GM21390 (cell line): ENCODE data around the gene INPP5A.

ENCODE experiments used
- ATAC-seq: cut with Tn5 transposase; IDR thresholded peaks from one replicate; pipeline ENCODE4 v1.9.1; 2021; ENCODE audit not compliant: unreplicated experiment

INPP5A gene

GRCh38 chr10:132805599-132805998 is 268.0 kb downstream of the INPP5A start:
- no peak for ATAC-seq

- no peak for ATAC-seq
Observed at GRCh38 chr10:132806110-132806509, 268.5 kb downstream of the INPP5A start.

GRCh38 chr10:132806561-132807003 is 269.0 kb downstream of the INPP5A start:
- no peak for ATAC-seq

- ATAC-seq = no peak
Observed at GRCh38 chr10:132807621-132808049, 270.0 kb downstream of the INPP5A start.

GRCh38 chr10:132808383-132809231 is 271.0 kb downstream of the INPP5A start:
- no peak for ATAC-seq

GRCh38 chr10:132809232-132810140 is 271.9 kb downstream of the INPP5A start:
- ATAC-seq = no peak

GRCh38 chr10:132810141-132810806 is 272.7 kb downstream of the INPP5A start:
- ATAC-seq = no peak

GRCh38 chr10:132810807-132811700 is 273.5 kb downstream of the INPP5A start:
- no peak for ATAC-seq

DNA sequence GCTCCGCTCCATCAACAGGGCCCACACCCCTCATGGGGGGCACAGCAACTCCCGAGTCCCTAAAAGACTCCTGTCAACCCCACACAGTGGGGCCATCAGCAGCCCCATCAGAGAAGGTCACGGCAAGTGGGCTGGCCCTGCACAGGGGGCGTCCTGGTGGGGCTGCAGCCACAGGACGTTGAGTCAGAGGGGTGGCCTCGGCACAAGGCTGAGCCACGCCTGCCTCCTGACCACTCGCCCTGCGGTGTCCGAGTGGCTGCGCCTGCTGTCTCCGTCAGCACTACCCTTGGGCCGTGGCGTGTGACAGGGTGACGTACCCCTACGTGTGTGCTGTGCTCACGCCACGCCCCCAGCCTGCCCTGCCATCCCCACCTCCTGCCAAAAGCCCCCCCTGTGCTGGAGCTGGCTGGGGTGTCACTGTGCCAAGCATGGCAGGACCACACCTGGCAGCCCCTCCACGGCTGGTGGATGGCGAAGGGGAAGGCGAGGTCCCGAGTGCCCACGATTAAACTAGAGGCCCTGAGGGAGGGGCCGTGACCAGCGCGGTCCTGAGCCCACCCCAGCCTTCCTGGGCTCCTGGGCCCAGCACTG is 274.4 kb downstream of the INPP5A start:
- no peak for ATAC-seq

GRCh38 chr10:132812520-132812919 is 274.9 kb downstream of the INPP5A start:
- no peak for ATAC-seq

- ATAC-seq = no peak
Observed at GRCh38 chr10:132813001-132813401, 275.4 kb downstream of the INPP5A start.

DNA sequence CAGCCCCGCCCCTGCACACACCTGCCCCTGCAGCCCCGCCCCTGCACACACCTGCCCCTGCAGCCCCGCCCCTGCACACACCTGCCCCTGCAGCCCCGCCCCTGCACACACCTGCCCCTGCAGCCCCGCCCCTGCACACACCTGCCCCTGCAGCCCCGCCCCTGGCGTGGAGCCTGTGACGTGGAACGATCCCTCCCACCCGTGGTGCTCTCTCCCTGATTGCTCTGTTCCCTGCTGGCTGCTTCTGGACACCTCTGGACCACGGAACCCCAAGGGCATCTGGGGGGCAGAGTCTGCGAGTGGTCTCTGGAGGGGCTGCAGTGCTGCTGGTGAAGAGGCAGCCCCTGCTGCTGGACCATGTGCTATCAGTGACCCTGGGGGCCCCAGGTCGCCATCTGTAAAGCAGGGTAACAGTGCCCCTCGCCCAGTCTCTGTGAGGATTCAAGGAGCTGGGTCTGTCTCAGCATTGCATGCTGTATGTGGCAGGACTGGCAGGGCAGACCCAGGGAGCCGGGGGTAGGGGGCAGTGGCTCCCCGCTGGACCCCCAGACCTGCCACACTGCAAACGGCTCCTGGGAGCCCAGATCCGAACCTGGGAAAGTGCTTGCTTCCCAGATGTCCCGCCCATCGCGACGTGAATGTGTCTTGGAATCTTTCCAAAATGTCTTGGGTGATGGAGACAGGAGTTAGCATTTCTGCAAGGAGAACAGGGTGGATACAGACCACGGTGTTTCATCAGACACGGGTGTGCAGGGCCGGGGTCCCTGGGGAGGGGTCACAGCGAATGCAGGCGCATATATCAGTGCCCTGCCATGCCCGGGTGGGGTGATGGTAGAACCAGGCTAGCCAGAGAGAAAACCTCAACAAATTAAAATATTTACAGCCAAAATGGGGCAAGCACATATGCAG is 276.2 kb downstream of the INPP5A start:
- no peak for ATAC-seq

DNA sequence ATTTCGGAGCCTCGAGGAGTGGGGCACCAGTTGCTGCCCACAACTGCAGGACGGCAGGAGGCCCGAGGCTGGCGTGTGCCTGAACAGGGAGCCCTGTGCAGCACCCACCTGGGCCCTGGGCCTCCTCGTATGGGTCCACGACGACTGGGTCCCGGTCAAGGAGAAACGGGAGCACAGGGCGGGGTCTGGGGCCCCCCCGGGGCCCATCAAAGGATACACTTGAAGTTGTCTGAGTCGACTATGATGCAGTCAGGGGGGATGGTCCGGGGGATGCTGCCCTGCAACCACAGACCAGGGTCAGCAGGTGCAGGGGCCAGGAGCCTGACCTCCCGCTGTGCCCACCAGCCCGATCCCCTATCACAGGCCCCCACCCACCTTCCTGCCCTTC is 276.9 kb downstream of the INPP5A start:
- ATAC-seq = no peak

DNA sequence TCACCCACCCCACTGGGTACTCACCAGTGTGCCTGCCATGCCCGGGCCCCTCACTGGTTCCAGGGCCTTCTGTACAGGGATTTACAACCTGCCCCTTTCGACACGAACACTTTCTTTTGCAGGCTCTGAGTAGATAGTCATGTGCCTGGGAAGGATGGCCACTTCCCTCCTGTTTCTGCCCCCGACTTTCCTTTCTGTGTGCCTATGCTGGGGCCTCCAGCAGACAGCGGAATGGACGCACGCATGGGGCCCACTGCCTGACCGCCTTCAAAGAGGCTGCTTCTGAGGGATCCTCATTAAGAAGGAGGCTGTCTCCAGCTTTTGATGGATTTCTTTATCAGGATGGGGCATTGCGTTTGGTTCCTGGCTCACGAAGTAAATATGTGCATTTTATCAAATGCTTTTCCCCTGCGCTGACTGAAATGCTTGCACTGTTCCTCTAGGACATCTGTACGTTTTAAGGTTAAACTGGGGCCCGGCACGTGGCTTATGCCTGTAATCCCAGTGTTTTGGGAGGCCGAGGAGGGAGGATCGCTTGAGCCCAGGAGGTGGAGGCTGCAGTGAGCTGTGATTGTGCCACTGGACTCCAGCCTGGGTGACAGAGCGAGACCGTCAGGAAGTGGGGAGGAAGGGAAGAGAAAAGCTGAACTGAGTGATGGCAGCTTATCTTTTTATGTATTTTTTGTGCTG is 277.7 kb downstream of the INPP5A start:
- no peak for ATAC-seq

DNA sequence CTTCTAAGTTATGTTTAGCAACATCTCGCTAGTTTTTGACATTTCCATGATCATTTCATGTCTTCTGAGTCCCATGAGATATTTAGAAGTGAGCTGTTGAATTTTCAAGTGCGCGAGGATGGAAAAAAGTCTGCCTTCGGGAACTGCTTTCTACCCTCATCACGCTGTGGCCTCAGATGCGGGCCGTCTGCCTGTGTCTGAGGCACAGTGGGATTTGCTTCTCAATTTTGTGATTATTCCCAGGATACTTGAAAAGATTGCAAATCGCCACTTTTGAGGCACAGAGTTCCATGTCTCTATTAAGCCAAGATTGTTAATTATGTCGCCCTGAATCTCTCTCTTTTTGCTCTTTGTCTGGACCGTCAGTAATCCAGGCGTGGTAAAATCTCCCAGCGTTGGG is 279.1 kb downstream of the INPP5A start:
- no peak for ATAC-seq

- ATAC-seq = no peak
Observed at GRCh38 chr10:132817701-132818211, 280.2 kb downstream of the INPP5A start.

- ATAC-seq = no peak
Observed at GRCh38 chr10:132820056-132820455, 282.5 kb downstream of the INPP5A start.
